SK-N-SH treated with all-trans-retinoic acid at 6 μM for 48 hours (cell line): ENCODE data around the gene SNX18.

ENCODE experiments used
- ARNTL ChIP-seq: fragments of 450-650 bp; formaldehyde crosslinking; IDR thresholded peaks from 2 replicates; pipeline ENCODE4 v1.5.0; 2020; ENCODE audit warnings: low read depth, mild to moderate bottlenecking, moderate library complexity, borderline replicate concordance
- BACH2 ChIP-seq: fragments of 250-450 bp; sonication (Bioruptor Pico); IDR thresholded peaks from 2 replicates; pipeline ENCODE4 v1.9.0; 2021; ENCODE audit warnings: mild to moderate bottlenecking, borderline replicate concordance
- CSDC2 ChIP-seq: fragments of 250-450 bp; sonication (Bioruptor Pico); IDR thresholded peaks from 2 replicates; pipeline ENCODE4 v1.5.0; 2020; ENCODE audit warnings: mild to moderate bottlenecking, moderate library complexity
- OSR1 ChIP-seq: fragments of 250-450 bp; sonication (Bioruptor Pico); IDR thresholded peaks from 2 replicates; pipeline ENCODE4 v1.8.0; 2022; ENCODE audit warnings: moderate library complexity, mild to moderate bottlenecking, inconsistent platforms
- TOX ChIP-seq: fragments of 250-450 bp; sonication (Bioruptor Pico); IDR thresholded peaks from 2 replicates; pipeline ENCODE4 v1.8.0; 2021; ENCODE audit warnings: mild to moderate bottlenecking, moderate library complexity, borderline replicate concordance
- ZC3H10 ChIP-seq: fragments of 250-450 bp; sonication (Bioruptor Pico); IDR thresholded peaks from 2 replicates; pipeline ENCODE4 v1.5.1; 2021; ENCODE audit warnings: mild to moderate bottlenecking, moderate library complexity
- ZFP30 ChIP-seq: fragments of 450-650 bp; formaldehyde crosslinking; IDR thresholded peaks from 2 replicates; pipeline ENCODE4 v1.5.0; 2022; ENCODE audit warnings: mild to moderate bottlenecking, moderate library complexity
- ZNF565 ChIP-seq: fragments of 450-650 bp; formaldehyde crosslinking; conservative IDR thresholded peaks from 2 replicates; pipeline ENCODE4 v1.5.0; 2020; ENCODE audit warnings: low read depth, mild to moderate bottlenecking, moderate library complexity

GRCh38 chr5:54520438-54520846, 2.9 kb downstream of the SNX18 start:
- TF ChIP-seq CSDC2 (CRISPR knock-in tag) (no peak), ZFP30 (no peak), ARNTL (CRISPR knock-in tag) (no peak), BACH2 (no peak), ZC3H10 (CRISPR knock-in tag) (no peak), OSR1 (CRISPR knock-in tag) (no peak), ZNF565 (CRISPR knock-in tag) (no peak), TOX (CRISPR knock-in tag) (no peak)
